KMS-11 (cell line): ENCODE results near the gene STRN4.
A peak's percentile ranks its signal among the peaks of the same experiment; 100 is the strongest.

Experiments
- H2AFZ ChIP-seq: fragments of 200-600 bp; sonication (generic); 2 replicates; pipeline ENCODE4 v1.6.1; 2016; ENCODE audit warnings: antibody characterized with exemption, mixed run types, low read depth
- H3K27ac ChIP-seq: fragments of 200-600 bp; sonication (generic); 2 replicates; pipeline ENCODE4 v1.6.1; 2016; ENCODE audit warnings: mild to moderate bottlenecking, mixed run types
- H3K27me3 ChIP-seq: fragments of 200-600 bp; sonication (generic); 2 replicates; pipeline ENCODE4 v1.6.1; 2017; ENCODE audit warnings: mild to moderate bottlenecking, low read depth, mixed run types, moderate library complexity; ENCODE audit not compliant: insufficient read depth
- H3K36me3 ChIP-seq: fragments of 200-600 bp; sonication (generic); 2 replicates; pipeline ENCODE4 v1.6.1; 2017; ENCODE audit warnings: mild to moderate bottlenecking, mixed run types; ENCODE audit not compliant: insufficient read depth
- H3K4me1 ChIP-seq: fragments of 200-600 bp; sonication (generic); 2 replicates; pipeline ENCODE4 v1.6.1; 2016; ENCODE audit warnings: mild to moderate bottlenecking, low read depth, mixed run types; ENCODE audit not compliant: poor library complexity, severe bottlenecking
- H3K4me2 ChIP-seq: fragments of 200-600 bp; sonication (generic); 2 replicates; pipeline ENCODE4 v1.7.0; 2016; ENCODE audit warnings: mild to moderate bottlenecking, mixed run types
- H3K4me3 ChIP-seq: fragments of 200-600 bp; sonication (generic); IDR thresholded peaks from 2 replicates; pipeline ENCODE4 v1.6.1; 2017; ENCODE audit warnings: low read depth, low read length, mixed read lengths; ENCODE audit not compliant: insufficient read depth
- H3K79me2 ChIP-seq: fragments of 200-600 bp; sonication (generic); 2 replicates; pipeline ENCODE4 v1.6.1; 2016; ENCODE audit warnings: low read depth, mixed run types; ENCODE audit not compliant: insufficient read depth
- H3K9ac ChIP-seq: fragments of 200-600 bp; sonication (generic); 2 replicates; pipeline ENCODE4 v1.6.1; 2016; ENCODE audit warnings: mild to moderate bottlenecking, mixed run types
- H4K20me1 ChIP-seq: fragments of 200-600 bp; sonication (generic); 2 replicates; pipeline ENCODE4 v1.6.1; 2016; ENCODE audit warnings: mild to moderate bottlenecking, mixed run types; ENCODE audit not compliant: insufficient read depth
- TF ChIP-seq, protein P1 (sequence below): fragments of 200-600 bp; sonication (generic); conservative IDR thresholded peaks from 2 replicates; pipeline ENCODE4 v1.6.1; 2017; ENCODE audit warnings: low read depth, mild to moderate bottlenecking, antibody characterized with exemption, low read length, moderate library complexity, mixed read lengths

The STRN4 gene

DNA sequence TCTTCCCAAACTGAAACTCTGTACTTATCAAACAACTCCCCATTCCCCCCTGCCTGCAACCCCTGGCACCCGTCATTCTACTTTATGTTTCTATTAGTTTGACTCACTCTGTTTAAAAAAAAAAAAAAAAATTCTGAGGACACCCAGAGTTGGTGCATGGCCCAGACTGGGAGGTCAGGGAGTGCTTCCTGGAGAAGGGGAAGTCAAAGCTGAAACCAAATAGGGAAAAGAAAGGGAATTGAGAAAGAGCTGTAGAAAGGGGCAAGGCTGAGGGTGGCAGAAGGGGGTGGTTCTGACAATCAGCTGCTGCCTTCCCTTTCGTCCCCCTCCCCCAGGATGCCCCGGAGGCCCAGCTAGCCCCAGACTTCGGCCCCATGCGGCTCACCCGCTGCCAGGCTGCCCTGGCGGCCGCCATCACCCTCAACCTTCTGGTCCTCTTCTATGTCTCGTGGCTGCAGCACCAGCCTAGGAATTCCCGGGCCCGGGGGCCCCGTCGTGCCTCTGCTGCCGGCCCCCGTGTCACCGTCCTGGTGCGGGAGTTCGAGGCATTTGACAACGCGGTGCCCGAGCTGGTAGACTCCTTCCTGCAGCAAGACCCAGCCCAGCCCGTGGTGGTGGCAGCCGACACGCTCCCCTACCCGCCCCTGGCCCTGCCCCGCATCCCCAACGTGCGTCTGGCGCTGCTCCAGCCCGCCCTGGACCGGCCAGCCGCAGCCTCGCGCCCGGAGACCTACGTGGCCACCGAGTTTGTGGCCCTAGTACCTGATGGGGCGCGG, 9.0 kb upstream of the STRN4 start:
- peaks cover 13% of the 10 kb centered on the region for H3K4me1 ChIP-seq
- no peak overlapping the region for H3K27ac ChIP-seq
- TF ChIP-seq, protein P1, sequence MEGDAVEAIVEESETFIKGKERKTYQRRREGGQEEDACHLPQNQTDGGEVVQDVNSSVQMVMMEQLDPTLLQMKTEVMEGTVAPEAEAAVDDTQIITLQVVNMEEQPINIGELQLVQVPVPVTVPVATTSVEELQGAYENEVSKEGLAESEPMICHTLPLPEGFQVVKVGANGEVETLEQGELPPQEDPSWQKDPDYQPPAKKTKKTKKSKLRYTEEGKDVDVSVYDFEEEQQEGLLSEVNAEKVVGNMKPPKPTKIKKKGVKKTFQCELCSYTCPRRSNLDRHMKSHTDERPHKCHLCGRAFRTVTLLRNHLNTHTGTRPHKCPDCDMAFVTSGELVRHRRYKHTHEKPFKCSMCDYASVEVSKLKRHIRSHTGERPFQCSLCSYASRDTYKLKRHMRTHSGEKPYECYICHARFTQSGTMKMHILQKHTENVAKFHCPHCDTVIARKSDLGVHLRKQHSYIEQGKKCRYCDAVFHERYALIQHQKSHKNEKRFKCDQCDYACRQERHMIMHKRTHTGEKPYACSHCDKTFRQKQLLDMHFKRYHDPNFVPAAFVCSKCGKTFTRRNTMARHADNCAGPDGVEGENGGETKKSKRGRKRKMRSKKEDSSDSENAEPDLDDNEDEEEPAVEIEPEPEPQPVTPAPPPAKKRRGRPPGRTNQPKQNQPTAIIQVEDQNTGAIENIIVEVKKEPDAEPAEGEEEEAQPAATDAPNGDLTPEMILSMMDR: no peak
- H3K79me2 ChIP-seq: no peaks in the 10 kb centered on the region
- H3K27me3 ChIP-seq: no peaks in the 10 kb centered on the region
- H3K4me3 ChIP-seq: no peak overlapping the region
- H3K36me3 ChIP-seq: no peaks in the 10 kb centered on the region
- H4K20me1 ChIP-seq: no peaks in the 10 kb centered on the region
- H3K4me2 ChIP-seq: no peak overlapping the region
- H2AFZ ChIP-seq: no peak overlapping the region
- H3K9ac ChIP-seq: no peak overlapping the region

DNA sequence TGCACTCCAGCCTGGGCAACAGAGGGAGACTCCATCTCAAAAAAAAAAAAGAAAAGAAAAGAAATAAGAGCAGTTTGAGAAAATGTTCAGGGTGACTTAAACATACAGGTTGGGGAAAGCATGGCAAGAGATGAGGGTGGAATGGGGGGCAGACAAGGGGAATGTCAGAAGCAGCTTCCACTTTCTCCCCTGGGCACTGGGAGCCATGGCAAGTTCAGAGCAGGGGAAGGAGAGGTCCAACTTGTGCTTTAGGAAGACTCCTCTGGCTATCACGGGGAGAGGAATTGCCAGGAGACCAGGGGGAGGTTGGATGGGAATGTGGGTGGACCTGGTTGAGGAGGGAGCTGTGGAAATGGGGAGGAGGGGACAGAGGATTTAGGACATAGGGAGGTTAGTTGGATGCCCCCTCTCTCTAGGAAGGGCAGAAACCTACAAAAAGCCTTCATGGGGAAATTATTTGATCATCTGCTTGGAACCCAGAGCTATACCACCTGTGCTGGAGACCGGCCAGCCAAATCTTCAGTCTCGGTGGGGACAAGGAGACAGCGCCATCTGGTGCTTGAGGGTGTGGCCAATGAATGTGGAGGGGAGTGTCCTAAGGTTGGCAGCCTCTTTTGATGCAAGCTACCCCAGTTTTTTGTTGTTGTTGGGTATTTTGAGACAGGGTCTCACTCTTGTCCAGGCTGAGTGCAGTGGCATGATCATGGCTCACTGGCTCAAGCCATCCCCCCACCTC, 7.3 kb upstream of the STRN4 start:
- Histone ChIP-seq H3K4me2 (peak overlapping the region; percentile 26; the same call in 1 of the 2 replicates), H3K36me3 (no peaks in the 10 kb centered on the region), H2AFZ (no peak overlapping the region), H3K79me2 (no peaks in the 10 kb centered on the region), H4K20me1 (no peaks in the 10 kb centered on the region), H3K4me1 (peaks cover 13% of the 10 kb centered on the region), H3K4me3 (no peak overlapping the region), H3K27ac (no peak overlapping the region), H3K9ac (no peak overlapping the region), H3K27me3 (no peaks in the 10 kb centered on the region)
- TF ChIP-seq, protein P1: peak; percentile 66

GRCh38 chr19:46748325-46749109, 2.3 kb upstream of the STRN4 start:
- Histone ChIP-seq H3K9ac (no peak overlapping the region), H3K4me3 (no peak overlapping the region), H2AFZ (no peak overlapping the region), H3K36me3 (no peaks in the 10 kb centered on the region), H4K20me1 (peaks cover 6% of the 10 kb centered on the region), H3K4me1 (peaks cover 30% of the 10 kb centered on the region), H3K4me2 (no peak overlapping the region), H3K27ac (no peak overlapping the region), H3K79me2 (peaks cover 28% of the 10 kb centered on the region), H3K27me3 (no peaks in the 10 kb centered on the region)
- TF ChIP-seq, protein P1: peak; percentile 89

DNA sequence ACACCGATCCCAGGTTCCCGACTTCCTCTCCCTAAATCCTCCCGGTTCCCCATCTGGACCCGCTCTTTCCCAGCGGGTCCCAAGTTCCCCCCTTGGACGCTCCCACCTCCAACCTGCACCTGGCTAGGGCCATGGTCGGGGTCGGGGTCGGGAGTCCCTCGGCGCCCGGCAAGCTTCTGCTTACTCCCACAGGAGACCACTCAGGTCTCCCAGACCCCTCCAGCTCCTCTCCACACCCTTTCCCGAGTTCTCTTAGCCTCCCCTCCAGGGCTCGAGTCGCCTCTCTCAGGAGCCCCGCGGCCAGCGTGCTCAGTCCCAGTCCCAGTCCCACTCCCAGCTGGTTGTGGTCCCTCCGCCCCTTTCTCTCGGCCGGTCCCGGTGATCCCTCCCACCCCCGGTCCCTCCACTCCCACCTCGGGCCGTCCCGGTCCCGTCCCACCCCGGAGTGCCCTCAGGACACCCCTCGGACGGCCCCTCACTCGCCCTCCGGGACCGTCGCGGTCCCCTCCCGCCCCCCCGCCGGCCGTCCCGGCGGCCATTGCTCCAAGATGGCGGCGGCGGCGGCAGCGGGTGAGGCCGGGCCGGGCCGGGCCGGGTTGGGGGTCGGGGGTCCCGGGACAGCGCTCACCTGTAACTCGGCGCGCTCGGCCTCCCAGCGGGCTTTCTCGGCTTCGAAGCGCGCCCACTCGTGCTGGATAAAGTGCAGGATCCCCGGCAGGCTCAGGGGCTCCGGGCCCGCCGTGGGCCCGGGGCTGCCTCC, 549 bp downstream of the STRN4 start, which contains the start of gene FKRP:
TSS of gene FKRP (plus strand) at position 537 of the 760 bp plus-strand sequence. CDS start 9,394 bp downstream, outside the sequence.
- H4K20me1 ChIP-seq: peaks cover 31% of the 10 kb centered on the region
- peaks cover 57% of the 10 kb centered on the region for H3K79me2 ChIP-seq
- no peaks in the 10 kb centered on the region for H3K36me3 ChIP-seq
- TF ChIP-seq, protein P1: no peak
- peak within 1 kb of the TSS; percentile 76 for H3K27ac ChIP-seq
- peaks cover 30% of the 10 kb centered on the region for H3K4me1 ChIP-seq
- peak within 1 kb of the TSS; percentile 83 for H3K4me2 ChIP-seq
- peak within 1 kb of the TSS; percentile 72 for H3K4me3 ChIP-seq
- no peaks in the 10 kb centered on the region for H3K27me3 ChIP-seq
- H2AFZ ChIP-seq: peak within 1 kb of the TSS; percentile 86
- peak within 1 kb of the TSS; percentile 94 for H3K9ac ChIP-seq
